GM19397 (cell line): ENCODE results near the gene ZMYND11.
"Not testable (repeated sequence)": the region's sequence is repeated elsewhere in the genome, so short reads cannot be mapped to it uniquely, and the experiment has no call there.

Experiments used
- ATAC-seq: cut with Tn5 transposase; IDR thresholded peaks from one replicate; pipeline ENCODE4 v1.9.1; 2021; ENCODE audit warnings: mild to moderate bottlenecking, moderate library complexity; ENCODE audit not compliant: unreplicated experiment

The ZMYND11 gene

GRCh38 chr10:132946-133898 lies 2.0 kb upstream of the ZMYND11 start:
- ATAC-seq: no peak

- peak; percentile 47 for ATAC-seq
Observed at GRCh38 chr10:134247-135131, 766 bp upstream of the ZMYND11 start.

GRCh38 chr10:135601-136464 lies 578 bp downstream of the ZMYND11 start:
- ATAC-seq: peak; percentile 38

GRCh38 chr10:136465-136762 lies 1.2 kb downstream of the ZMYND11 start:
- ATAC-seq: no peak

- no peak for ATAC-seq
Observed at GRCh38 chr10:137031-137430, 1.8 kb downstream of the ZMYND11 start.

- no peak for ATAC-seq
Observed at GRCh38 chr10:137606-138005, 2.4 kb downstream of the ZMYND11 start.

- no peak for ATAC-seq
Observed at GRCh38 chr10:142371-142770, 7.1 kb downstream of the ZMYND11 start.

- ATAC-seq: no peak
Observed at GRCh38 chr10:152915-153314, 17.7 kb downstream of the ZMYND11 start.

GRCh38 chr10:154348-154747 lies 19.1 kb downstream of the ZMYND11 start:
- ATAC-seq: no peak

- no peak for ATAC-seq
Observed at GRCh38 chr10:167383-167782, 32.1 kb downstream of the ZMYND11 start.

GRCh38 chr10:173741-174140 lies 38.5 kb downstream of the ZMYND11 start:
- ATAC-seq: no peak

- no peak for ATAC-seq
Observed at GRCh38 chr10:176677-177076, 41.4 kb downstream of the ZMYND11 start.

- ATAC-seq: no peak
Observed at GRCh38 chr10:178208-178607, 43.0 kb downstream of the ZMYND11 start.

- no peak for ATAC-seq
Observed at GRCh38 chr10:178723-179122, 43.5 kb downstream of the ZMYND11 start.

- ATAC-seq: no peak
Observed at GRCh38 chr10:182441-183201, 47.4 kb downstream of the ZMYND11 start.

GRCh38 chr10:184174-184573 lies 48.9 kb downstream of the ZMYND11 start:
- ATAC-seq: no peak

- no peak for ATAC-seq
Observed at GRCh38 chr10:184911-185310, 49.7 kb downstream of the ZMYND11 start.

- ATAC-seq: not testable (repeated sequence)
Observed at GRCh38 chr10:185571-185970, 50.3 kb downstream of the ZMYND11 start.

- ATAC-seq: no peak
Observed at GRCh38 chr10:186911-187310, 51.7 kb downstream of the ZMYND11 start.

GRCh38 chr10:188546-188945 lies 53.3 kb downstream of the ZMYND11 start:
- ATAC-seq: no peak
